Mesenchymal stem cell (in vitro differentiated cells and primary cell): Measurements from ENCODE around the gene RBBP8.
A peak's percentile ranks its signal among the peaks of the same experiment; 100 is the strongest.

Experiments used
- DNase-seq: peaks from one replicate; pipeline ENCODE4 v3.0.0-alpha.2; 2013
- H2AFZ ChIP-seq: one replicate; pipeline ENCODE4 v1.6.1; 2013; ENCODE audit warnings: low read depth, mild to moderate bottlenecking, control low read depth, inconsistent platforms, low read length, moderate library complexity
- H2AK5ac ChIP-seq: 2 replicates; pipeline ENCODE4 v1.6.1; 2013; ENCODE audit warnings: low read length, moderate library complexity, mild to moderate bottlenecking, inconsistent platforms; ENCODE audit not compliant: severe bottlenecking
- H2BK120ac ChIP-seq: one replicate; pipeline ENCODE4 v1.6.1; 2013; ENCODE audit warnings: low read depth, mild to moderate bottlenecking, inconsistent platforms, low read length, moderate library complexity
- H2BK12ac ChIP-seq, 2 experiments: one replicate each; pipeline ENCODE4 v1.6.1; 2013; ENCODE audit warnings: inconsistent platforms in 2 of 2, low read length in 2 of 2, mild to moderate bottlenecking in 2 of 2, moderate library complexity in 2 of 2, control low read depth in 1 of 2
- H2BK15ac ChIP-seq: one replicate; pipeline ENCODE4 v1.6.1; 2013; ENCODE audit warnings: mild to moderate bottlenecking, low read depth, inconsistent platforms; ENCODE audit not compliant: poor library complexity, severe bottlenecking
- H2BK5ac ChIP-seq: 2 replicates; pipeline ENCODE4 v1.6.1; 2013; ENCODE audit warnings: low read depth, mild to moderate bottlenecking, low read length, control low read depth, inconsistent platforms; ENCODE audit not compliant: poor library complexity, severe bottlenecking
- H3K14ac ChIP-seq, 2 experiments: one replicate each; pipeline ENCODE4 v1.6.1; 2013; ENCODE audit warnings: inconsistent platforms in 2 of 2, low read length in 2 of 2, control low read depth in 1 of 2, mild to moderate bottlenecking in 1 of 2, moderate library complexity in 1 of 2
- H3K18ac ChIP-seq, 2 experiments: one replicate each; pipeline ENCODE4 v1.6.1; 2013; ENCODE audit warnings: inconsistent platforms in 2 of 2, low read length in 2 of 2, control low read depth in 1 of 2, low read depth in 1 of 2, mild to moderate bottlenecking in 1 of 2
- H3K23ac ChIP-seq, 2 experiments: one replicate each; pipeline ENCODE4 v1.6.1; 2013; ENCODE audit warnings: inconsistent platforms in 2 of 2, low read length in 2 of 2, mild to moderate bottlenecking in 2 of 2, moderate library complexity in 2 of 2, control low read depth in 1 of 2
- H3K27ac ChIP-seq: 2 replicates; pipeline ENCODE4 v1.5.1; 2013; ENCODE audit warnings: mild to moderate bottlenecking, moderate library complexity, low read length, control low read depth, inconsistent platforms; ENCODE audit not compliant: poor library complexity, severe bottlenecking
- H3K27me3 ChIP-seq, 2 experiments: 2 replicates each; pipeline versions ENCODE4 v1.6.1 to v1.7.0; 2013; ENCODE audit warnings: low read length in 2 of 2, mild to moderate bottlenecking in 2 of 2, moderate library complexity in 2 of 2, control low read depth in 1 of 2, inconsistent platforms in 1 of 2; ENCODE audit not compliant: control insufficient read depth in 1 of 2, insufficient read depth in 1 of 2
- H3K36me3 ChIP-seq, 2 experiments: 2 replicates each; pipeline versions ENCODE4 v1.6.1 to v1.7.0; 2013; ENCODE audit warnings: low read length in 2 of 2, control low read depth in 1 of 2, inconsistent platforms in 1 of 2, low read depth in 1 of 2, mild to moderate bottlenecking in 1 of 2; ENCODE audit not compliant: insufficient read depth in 2 of 2, control insufficient read depth in 1 of 2
- H3K4ac ChIP-seq, 2 experiments: one replicate each; pipeline ENCODE4 v1.6.1; 2013; ENCODE audit warnings: inconsistent platforms in 2 of 2, low read length in 2 of 2, mild to moderate bottlenecking in 2 of 2, moderate library complexity in 2 of 2, control low read depth in 1 of 2, low read depth in 1 of 2
- H3K4me1 ChIP-seq: 2 replicates; pipeline ENCODE4 v1.6.1; 2013; ENCODE audit warnings: low read depth, low read length, control low read depth; ENCODE audit not compliant: control insufficient read depth, insufficient read depth
- H3K4me2 ChIP-seq: 2 replicates; pipeline ENCODE4 v1.6.1; 2013; ENCODE audit warnings: low read length, mild to moderate bottlenecking, inconsistent platforms; ENCODE audit not compliant: poor library complexity, severe bottlenecking
- H3K4me3 ChIP-seq, 2 experiments: 2 replicates each; pipeline versions ENCODE4 v1.5.1 to v1.7.0; 2013; ENCODE audit warnings: low read length in 2 of 2, mild to moderate bottlenecking in 2 of 2, control low read depth in 1 of 2, low read depth in 1 of 2; ENCODE audit not compliant: insufficient read depth in 1 of 2
- H3K79me1 ChIP-seq: replicated peaks from 2 replicates; pipeline ENCODE4 v1.6.1; 2013; ENCODE audit warnings: mild to moderate bottlenecking, control low read depth, low read length, inconsistent platforms; ENCODE audit not compliant: poor library complexity, severe bottlenecking
- H3K9ac ChIP-seq: 2 replicates; pipeline ENCODE4 v1.7.0; 2013; ENCODE audit warnings: mild to moderate bottlenecking, low read length, moderate library complexity
- H3K9me3 ChIP-seq: 2 replicates; pipeline ENCODE4 v1.7.0; 2013; ENCODE audit warnings: mild to moderate bottlenecking, low read length; ENCODE audit not compliant: control insufficient read depth
- H4K8ac ChIP-seq: one replicate; pipeline ENCODE4 v1.6.1; 2013; ENCODE audit warnings: inconsistent platforms, mild to moderate bottlenecking, low read length, moderate library complexity
- H4K91ac ChIP-seq: one replicate; pipeline ENCODE4 v1.6.1; 2013; ENCODE audit warnings: mild to moderate bottlenecking, low read length, inconsistent platforms
- WGBS: methylation state at CpG from one replicate; pipeline ENCODE4 v1.1.7; 2013; ENCODE audit warnings: mixed read lengths; 5-methylcytosine and 5-hydroxymethylcytosine counted together

RBBP8 gene

DNA sequence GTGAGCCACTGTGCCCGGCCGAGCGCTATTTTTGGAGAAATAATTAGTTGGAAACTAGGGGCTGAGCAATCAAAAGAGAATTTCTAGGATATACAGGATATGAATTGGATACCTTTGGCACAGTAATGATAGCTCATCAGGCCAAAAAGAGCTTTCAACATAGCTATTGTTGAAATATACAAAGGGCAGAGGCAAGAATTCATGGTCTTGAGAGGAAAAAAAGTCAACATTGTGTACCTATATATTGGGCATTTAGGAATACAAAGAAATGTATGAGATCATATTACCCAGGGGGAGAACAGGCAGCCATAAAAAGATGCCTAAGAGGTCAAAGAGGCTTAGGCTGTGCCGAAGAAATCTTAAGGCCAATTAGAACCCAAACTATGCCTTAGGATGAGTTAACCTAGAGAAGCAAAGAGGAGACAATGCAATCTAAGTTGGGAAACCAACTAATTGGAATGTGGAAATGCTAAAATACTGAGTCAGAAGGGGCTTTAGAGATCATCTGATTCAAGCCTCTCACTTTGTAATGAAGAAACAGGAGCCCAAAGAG lies 99.0 kb downstream of the RBBP8 start:
- Histone ChIP-seq H3K18ac (peak overlapping the region in 1 of 2 experiments; percentile 62), H3K79me1 (no peaks in the 10 kb centered on the region), H3K27ac (no peak overlapping the region), H3K4me3 (peak overlapping the region in 1 of 2 experiments; percentile 28), H2BK120ac (no peak overlapping the region), H2AFZ (no peak overlapping the region), H3K4ac (no peak overlapping the region), H4K8ac (no peak overlapping the region), H2BK15ac (no peak overlapping the region), H3K23ac (no peak overlapping the region), H3K4me2 (no peak overlapping the region), H2BK5ac (no peak overlapping the region), H3K9me3 (no peaks in the 10 kb centered on the region), H3K4me1 (peaks cover 2% of the 10 kb centered on the region), H3K14ac (no peak overlapping the region), H3K27me3 (no peaks in the 10 kb centered on the region), H4K91ac (no peak overlapping the region), H3K9ac (peak overlapping the region; percentile 83), H2BK12ac (no peak overlapping the region), H3K36me3 (no peaks in the 10 kb centered on the region), H2AK5ac (no peak overlapping the region)
- 29% methylated on average over 4 of the region's 4 CpGs for WGBS
- DNase-seq: peak; percentile 81

DNA sequence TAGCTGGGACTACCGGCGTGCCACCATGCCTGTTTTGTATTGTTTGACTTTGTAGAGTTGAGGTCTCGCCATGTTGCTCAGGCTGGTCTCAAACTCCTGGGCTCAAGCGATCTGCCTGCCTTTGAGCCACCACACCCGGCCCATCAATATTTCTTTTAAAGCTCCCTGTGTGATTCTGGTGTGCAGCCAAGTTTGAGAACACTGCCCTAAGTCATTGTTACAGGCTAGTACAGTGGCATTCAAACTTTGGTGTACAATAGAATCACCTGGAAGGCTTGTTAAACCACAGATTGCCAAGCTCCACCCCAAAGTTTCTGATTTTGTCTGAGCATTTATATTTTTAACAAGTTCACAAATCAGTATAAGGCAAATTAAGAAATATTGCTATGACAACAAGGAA lies 99.9 kb downstream of the RBBP8 start:
- Histone ChIP-seq H3K23ac (no peak overlapping the region), H3K4me3 (no peak overlapping the region), H3K4ac (peak overlapping the region in 1 of 2 experiments; percentile 59), H4K91ac (peak overlapping the region; percentile 55), H3K14ac (no peak overlapping the region), H2AFZ (no peak overlapping the region), H2AK5ac (peak overlapping the region; percentile 31), H3K4me2 (no peak overlapping the region), H3K79me1 (no peaks in the 10 kb centered on the region), H2BK15ac (peak overlapping the region; percentile 21), H2BK120ac (no peak overlapping the region), H2BK5ac (no peak overlapping the region), H2BK12ac (peak overlapping the region in 1 of 2 experiments; percentile 67), H3K9ac (peak overlapping the region; percentile 83), H3K36me3 (no peaks in the 10 kb centered on the region), H3K27me3 (no peaks in the 10 kb centered on the region), H3K9me3 (no peaks in the 10 kb centered on the region), H3K27ac (no peak overlapping the region), H3K18ac (peak overlapping the region; percentile 38 to 80), H4K8ac (peak overlapping the region; percentile 69), H3K4me1 (peaks cover 2% of the 10 kb centered on the region)
- DNase-seq: no peak
- 96% methylated on average over 4 of the region's 5 CpGs for WGBS

DNA sequence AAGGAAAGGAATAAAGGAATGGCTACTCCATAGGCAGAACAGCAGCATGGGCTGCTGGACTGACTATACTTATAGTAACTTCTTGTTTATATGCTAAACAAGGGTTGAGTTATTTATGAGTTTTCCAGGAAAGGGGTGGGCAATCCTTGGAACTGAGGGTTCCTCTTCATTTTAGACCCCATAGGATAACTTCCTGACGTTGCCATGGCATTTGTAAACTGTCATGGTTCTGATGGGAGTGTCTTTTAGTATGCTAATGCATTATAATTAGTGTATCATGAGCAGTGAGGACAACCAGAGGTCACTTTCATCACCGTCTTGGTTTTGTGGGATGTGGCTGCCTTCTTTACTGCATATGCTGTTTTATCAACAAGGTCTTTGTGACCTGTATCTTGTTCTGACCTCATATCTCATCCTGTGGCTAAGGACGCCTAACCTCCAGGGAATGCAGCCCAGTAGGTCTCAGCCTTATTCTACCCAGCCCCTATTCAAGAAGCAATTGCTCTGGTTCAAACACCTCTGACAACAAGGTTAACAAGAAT lies 103.6 kb downstream of the RBBP8 start:
- H2BK12ac ChIP-seq: no peak overlapping the region

DNA sequence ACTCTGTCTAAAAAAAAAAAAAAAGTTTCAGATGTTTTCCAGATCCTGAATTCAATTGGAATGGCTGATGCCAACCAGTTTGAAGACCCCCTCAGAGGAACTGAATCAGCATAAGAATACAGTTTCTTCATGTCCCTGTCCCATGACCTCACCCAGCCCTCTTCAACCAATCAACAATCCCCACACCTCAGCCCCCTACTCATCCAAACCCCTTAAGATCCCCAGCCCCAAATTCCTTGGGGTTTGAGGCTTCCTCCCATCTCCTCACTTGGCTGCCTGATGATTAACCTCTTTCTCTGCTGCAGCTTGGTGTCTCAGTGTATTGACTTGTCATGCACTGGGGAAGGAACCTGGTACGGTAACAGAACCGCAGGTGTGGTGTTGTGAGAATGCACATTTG lies 104.5 kb downstream of the RBBP8 start:
- Histone ChIP-seq H3K23ac (no peak overlapping the region), H3K4me1 (peaks cover 2% of the 10 kb centered on the region), H2BK120ac (no peak overlapping the region), H2AK5ac (no peak overlapping the region), H3K4ac (peak overlapping the region in 1 of 2 experiments; percentile 57), H3K9ac (no peak overlapping the region), H3K9me3 (peaks cover 9% of the 10 kb centered on the region), H3K14ac (no peak overlapping the region), H2BK5ac (no peak overlapping the region), H3K36me3 (no peaks in the 10 kb centered on the region), H4K8ac (no peak overlapping the region), H3K4me2 (no peak overlapping the region), H3K27ac (no peak overlapping the region), H4K91ac (no peak overlapping the region), H3K4me3 (no peak overlapping the region), H2BK12ac (no peak overlapping the region), H3K27me3 (no peaks in the 10 kb centered on the region), H2BK15ac (no peak overlapping the region), H3K18ac (no peak overlapping the region), H3K79me1 (no peaks in the 10 kb centered on the region), H2AFZ (no peak overlapping the region)
- no peak for DNase-seq
- 100% methylated on average over 2 of the region's 2 CpGs for WGBS

More for the DNA sequence above, 103.6 kb downstream of the RBBP8 start:
- Histone ChIP-seq H3K23ac (no peak overlapping the region), H3K9me3 (peaks cover under 1% of the 10 kb centered on the region), H3K27ac (no peak overlapping the region), H4K8ac (no peak overlapping the region), H2BK5ac (no peak overlapping the region), H4K91ac (no peak overlapping the region), H2BK120ac (no peak overlapping the region), H3K4me1 (peaks cover 2% of the 10 kb centered on the region), H3K27me3 (no peaks in the 10 kb centered on the region), H3K4me3 (no peak overlapping the region), H3K4me2 (no peak overlapping the region), H2BK15ac (no peak overlapping the region), H3K9ac (no peak overlapping the region), H2AK5ac (no peak overlapping the region), H3K18ac (no peak overlapping the region), H2AFZ (no peak overlapping the region), H3K14ac (no peak overlapping the region), H3K79me1 (no peaks in the 10 kb centered on the region), H3K36me3 (no peaks in the 10 kb centered on the region), H3K4ac (no peak overlapping the region)
- DNase-seq: peak; percentile 14
- WGBS: 86% methylated on average over 3 of the region's 3 CpGs
